ENCODE measurements around the gene SLC11A1. TPM values are rescaled to one million over a fixed set of nuclear protein-coding genes. Genes with fewer than 3 reads are reported as not detected.

Gene SLC11A1
- total RNA-seq, 2 experiments from 2014 or later, result 0.57 to 0.78 TPM

DNA sequence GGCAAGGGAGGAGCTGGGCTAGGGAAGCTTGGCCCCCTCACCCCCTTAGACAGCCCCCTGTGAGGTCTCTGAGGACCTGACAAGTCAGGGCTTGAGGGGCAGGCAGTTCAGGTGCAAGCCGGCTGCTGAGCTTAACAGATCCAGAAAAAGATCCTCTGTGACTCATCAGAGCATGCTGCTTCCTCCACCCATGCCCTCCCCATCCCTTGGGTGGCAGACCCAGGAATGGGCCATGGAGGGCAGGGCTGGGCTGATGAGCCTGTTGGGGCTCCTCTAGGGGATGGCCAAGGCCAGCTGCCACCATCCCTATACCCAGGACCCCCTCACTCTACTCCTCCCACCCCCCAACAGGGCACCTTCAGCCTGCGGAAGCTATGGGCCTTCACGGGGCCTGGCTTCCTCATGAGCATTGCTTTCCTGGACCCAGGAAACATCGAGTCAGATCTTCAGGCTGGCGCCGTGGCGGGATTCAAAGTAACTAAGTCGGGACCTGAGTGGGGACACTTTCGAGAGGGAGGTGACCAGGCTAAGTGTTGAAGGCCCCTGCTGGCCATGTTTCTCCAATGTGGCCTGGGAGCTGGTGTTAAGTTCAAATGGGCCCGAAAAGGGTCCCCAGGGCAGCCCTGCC is 1.9 kb downstream of the SLC11A1 start:
- H3K36me3 ChIP-seq (ENCODE audit: insufficient read depth, low read length), result no peaks in the 10 kb centered on the region
- H3K9me2 ChIP-seq (ENCODE audit: insufficient read depth, low read length), result no peaks in the 10 kb centered on the region
- H3K9me3 ChIP-seq (ENCODE audit: low read length), result no peaks in the 10 kb centered on the region
- BruUV-seq (replicated peaks), result no TSS peak
- ChIA-PET POLR2A (interaction anchor here (0.5 to 2.4 kb wide), 4 partner anchors 10 to 93 kb away, joined by 3 to 9 read pairs (median 5); no protein-coding TSS in a partner anchor), CTCF (ENCODE audit: unreplicated experiment) (interaction anchor here (0.9 to 1.5 kb wide), 2 partner anchors 12 to 77 kb away, joined by 3 read pairs; no protein-coding TSS in a partner anchor)
- H4K20me1 ChIP-seq (ENCODE audit: insufficient read depth, low read length), result no peaks in the 10 kb centered on the region
- peaks cover 7% of the 10 kb centered on the region for H3K4me1 ChIP-seq (ENCODE audit: insufficient read depth, low read length, poor library complexity, severe bottlenecking)
- no peak overlapping the region for H2AFZ ChIP-seq (ENCODE audit: low read length)
- no peak overlapping the region for H3K4me2 ChIP-seq (ENCODE audit: low read length)
- intact Hi-C loops (cut with micrococcal nuclease; ENCODE audit: unreplicated experiment), result no loop called here
- H3K4me3 ChIP-seq (ENCODE audit: low read depth, low read length, poor library complexity, severe bottlenecking), result no peak overlapping the region
- TF ChIP-seq EZH2phosphoT487 (IDR thresholded peaks at IDR 0.05; ENCODE audit: borderline replicate concordance, low read depth, low read length), result no peak
- TF ChIP-seq, protein P1, sequence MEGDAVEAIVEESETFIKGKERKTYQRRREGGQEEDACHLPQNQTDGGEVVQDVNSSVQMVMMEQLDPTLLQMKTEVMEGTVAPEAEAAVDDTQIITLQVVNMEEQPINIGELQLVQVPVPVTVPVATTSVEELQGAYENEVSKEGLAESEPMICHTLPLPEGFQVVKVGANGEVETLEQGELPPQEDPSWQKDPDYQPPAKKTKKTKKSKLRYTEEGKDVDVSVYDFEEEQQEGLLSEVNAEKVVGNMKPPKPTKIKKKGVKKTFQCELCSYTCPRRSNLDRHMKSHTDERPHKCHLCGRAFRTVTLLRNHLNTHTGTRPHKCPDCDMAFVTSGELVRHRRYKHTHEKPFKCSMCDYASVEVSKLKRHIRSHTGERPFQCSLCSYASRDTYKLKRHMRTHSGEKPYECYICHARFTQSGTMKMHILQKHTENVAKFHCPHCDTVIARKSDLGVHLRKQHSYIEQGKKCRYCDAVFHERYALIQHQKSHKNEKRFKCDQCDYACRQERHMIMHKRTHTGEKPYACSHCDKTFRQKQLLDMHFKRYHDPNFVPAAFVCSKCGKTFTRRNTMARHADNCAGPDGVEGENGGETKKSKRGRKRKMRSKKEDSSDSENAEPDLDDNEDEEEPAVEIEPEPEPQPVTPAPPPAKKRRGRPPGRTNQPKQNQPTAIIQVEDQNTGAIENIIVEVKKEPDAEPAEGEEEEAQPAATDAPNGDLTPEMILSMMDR (conservative IDR thresholded peaks at IDR 0.05; ENCODE audit: low read length), result no peak
- H3K27ac ChIP-seq (ENCODE audit: low read depth, low read length, poor library complexity, severe bottlenecking), result no peak overlapping the region
- DNase-seq (ENCODE audit: low spot score), result no peak
- no peaks in the 10 kb centered on the region for H3K79me2 ChIP-seq (ENCODE audit: insufficient read depth, low read depth, low read length)

DNA sequence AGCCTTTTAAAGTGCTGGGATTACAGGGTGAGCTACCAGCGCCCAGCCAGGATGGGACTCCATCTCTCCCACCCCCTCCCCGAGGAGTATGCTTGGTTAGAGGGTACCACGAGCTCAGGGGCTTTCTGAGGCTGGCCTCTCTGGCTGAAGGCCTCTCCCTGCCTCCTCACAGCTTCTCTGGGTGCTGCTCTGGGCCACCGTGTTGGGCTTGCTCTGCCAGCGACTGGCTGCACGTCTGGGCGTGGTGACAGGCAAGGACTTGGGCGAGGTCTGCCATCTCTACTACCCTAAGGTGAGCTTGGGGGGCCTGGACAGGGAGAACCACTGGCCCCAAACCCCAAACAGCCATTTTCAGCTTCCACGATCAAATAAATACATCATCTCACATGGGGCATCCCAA is 2.9 kb downstream of the SLC11A1 start:
- Histone ChIP-seq H3K9me3 (ENCODE audit: low read length) (no peaks in the 10 kb centered on the region), H4K20me1 (ENCODE audit: insufficient read depth, low read length) (no peaks in the 10 kb centered on the region), H3K4me3 (ENCODE audit: low read depth, low read length, poor library complexity, severe bottlenecking) (no peak overlapping the region), H3K9me2 (ENCODE audit: insufficient read depth, low read length) (no peaks in the 10 kb centered on the region), H3K27ac (ENCODE audit: low read depth, low read length, poor library complexity, severe bottlenecking) (no peak overlapping the region), H3K36me3 (ENCODE audit: insufficient read depth, low read length) (no peaks in the 10 kb centered on the region), H3K79me2 (ENCODE audit: insufficient read depth, low read depth, low read length) (no peaks in the 10 kb centered on the region), H2AFZ (ENCODE audit: low read length) (no peak overlapping the region), H3K4me2 (ENCODE audit: low read length) (no peak overlapping the region), H3K4me1 (ENCODE audit: insufficient read depth, low read length, poor library complexity, severe bottlenecking) (peaks cover 7% of the 10 kb centered on the region)
- no TSS peak for BruUV-seq (replicated peaks)
- TF ChIP-seq, protein P1 (conservative IDR thresholded peaks at IDR 0.05; ENCODE audit: low read length), result no peak
- no peak for TF ChIP-seq EZH2phosphoT487 (IDR thresholded peaks at IDR 0.05; ENCODE audit: borderline replicate concordance, low read depth, low read length)
- ChIA-PET CTCF (ENCODE audit: unreplicated experiment) (interaction anchor here (0.5 to 1.5 kb wide), 2 partner anchors 9 to 78 kb away, joined by 3 read pairs; no protein-coding TSS in a partner anchor), POLR2A (interaction anchor here (0.5 to 2.4 kb wide), 4 partner anchors 9 to 98 kb away, joined by 3 to 9 read pairs (median 5); no protein-coding TSS in a partner anchor)
- intact Hi-C loops (cut with micrococcal nuclease; ENCODE audit: unreplicated experiment), result no loop called here
- DNase-seq (ENCODE audit: low spot score), result no peak
